ENCODE measurements around the gene SOX6. TPM values are rescaled to one million over a fixed set of nuclear protein-coding genes. Genes with fewer than 3 reads are reported as not detected.

Gene SOX6
- total and polyA plus RNA-seq, 12 donors, result 0.80 to 43.0 (median 21.2) TPM

DNA sequence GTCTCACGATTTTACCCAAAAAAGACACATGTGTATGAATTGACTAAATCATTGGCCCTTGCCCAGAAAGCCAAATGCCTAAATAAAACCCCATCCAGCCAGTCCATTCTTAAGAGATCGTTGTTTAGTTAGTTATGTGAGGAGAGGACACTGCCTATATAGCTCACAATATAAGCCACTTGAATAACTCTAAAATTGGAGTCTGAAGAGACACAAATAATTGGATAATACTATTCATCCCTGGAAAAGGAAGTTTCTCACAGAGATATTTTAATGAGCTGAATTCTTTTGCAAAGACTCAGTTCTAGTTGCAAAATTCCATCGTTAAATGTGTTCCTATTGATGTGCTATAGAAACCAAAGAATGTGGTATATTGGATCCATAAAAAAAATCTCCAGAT, 176.7 kb downstream of the SOX6 start:
- Histone ChIP-seq H3K4me3 (no peak overlapping the region), H3K9me3 (no peaks in the 10 kb centered on the region), H3K36me3 (no peaks in the 10 kb centered on the region), H3K27ac (no peak overlapping the region), H3K27me3 (no peaks in the 10 kb centered on the region), H3K4me1 (peaks cover 0 to 15% (median 0%) of the 10 kb centered on the region in 9 donors)
- no peak for DNase-seq
- no peak for ATAC-seq
- intact Hi-C loops (cut with DNase I), result loop anchor here in 1 of 10 donors (10.0 kb wide), 1 partner anchor 425 kb away; no protein-coding TSS in a partner anchor
- WGBS, 2 donors, result 82 to 86% methylated on average over 3 of the region's 3 CpGs
- TF ChIP-seq, protein P1, sequence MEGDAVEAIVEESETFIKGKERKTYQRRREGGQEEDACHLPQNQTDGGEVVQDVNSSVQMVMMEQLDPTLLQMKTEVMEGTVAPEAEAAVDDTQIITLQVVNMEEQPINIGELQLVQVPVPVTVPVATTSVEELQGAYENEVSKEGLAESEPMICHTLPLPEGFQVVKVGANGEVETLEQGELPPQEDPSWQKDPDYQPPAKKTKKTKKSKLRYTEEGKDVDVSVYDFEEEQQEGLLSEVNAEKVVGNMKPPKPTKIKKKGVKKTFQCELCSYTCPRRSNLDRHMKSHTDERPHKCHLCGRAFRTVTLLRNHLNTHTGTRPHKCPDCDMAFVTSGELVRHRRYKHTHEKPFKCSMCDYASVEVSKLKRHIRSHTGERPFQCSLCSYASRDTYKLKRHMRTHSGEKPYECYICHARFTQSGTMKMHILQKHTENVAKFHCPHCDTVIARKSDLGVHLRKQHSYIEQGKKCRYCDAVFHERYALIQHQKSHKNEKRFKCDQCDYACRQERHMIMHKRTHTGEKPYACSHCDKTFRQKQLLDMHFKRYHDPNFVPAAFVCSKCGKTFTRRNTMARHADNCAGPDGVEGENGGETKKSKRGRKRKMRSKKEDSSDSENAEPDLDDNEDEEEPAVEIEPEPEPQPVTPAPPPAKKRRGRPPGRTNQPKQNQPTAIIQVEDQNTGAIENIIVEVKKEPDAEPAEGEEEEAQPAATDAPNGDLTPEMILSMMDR (IDR thresholded peaks at IDR 0.05), result no peak

DNA sequence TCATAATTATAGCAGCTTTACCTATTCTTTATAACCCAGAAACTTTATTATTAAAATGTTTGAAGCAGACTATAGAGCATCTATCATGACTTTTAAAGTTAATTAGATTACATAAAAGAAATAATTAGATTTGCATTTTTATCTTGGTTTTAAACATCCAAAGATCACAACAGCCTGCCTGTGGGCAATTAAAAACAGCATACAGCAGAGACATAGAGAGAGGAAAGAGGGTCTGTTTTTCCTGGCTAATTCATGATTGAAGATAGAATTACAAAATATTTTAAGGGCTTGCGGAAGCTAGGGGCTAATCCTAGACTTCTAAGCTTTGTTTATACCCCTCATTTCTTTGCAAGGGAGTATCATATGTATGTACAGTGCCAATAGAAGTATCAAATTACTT, 178.1 kb downstream of the SOX6 start:
- H3K4me3 ChIP-seq, result no peak overlapping the region
- H3K36me3 ChIP-seq, result no peaks in the 10 kb centered on the region
- H3K27ac ChIP-seq, result no peak overlapping the region
- ATAC-seq (no peak), DNase-seq (no peak)
- peaks cover 0 to 12% (median 0%) of the 10 kb centered on the region in 9 donors for H3K4me1 ChIP-seq
- H3K9me3 ChIP-seq, result no peaks in the 10 kb centered on the region
- 93 to 96% methylated on average over 1 of the region's 1 CpG for WGBS, 2 donors
- TF ChIP-seq, protein P1 (IDR thresholded peaks at IDR 0.05), result no peak
- H3K27me3 ChIP-seq, result no peaks in the 10 kb centered on the region
- intact Hi-C loops (cut with DNase I), result no loop called here

DNA sequence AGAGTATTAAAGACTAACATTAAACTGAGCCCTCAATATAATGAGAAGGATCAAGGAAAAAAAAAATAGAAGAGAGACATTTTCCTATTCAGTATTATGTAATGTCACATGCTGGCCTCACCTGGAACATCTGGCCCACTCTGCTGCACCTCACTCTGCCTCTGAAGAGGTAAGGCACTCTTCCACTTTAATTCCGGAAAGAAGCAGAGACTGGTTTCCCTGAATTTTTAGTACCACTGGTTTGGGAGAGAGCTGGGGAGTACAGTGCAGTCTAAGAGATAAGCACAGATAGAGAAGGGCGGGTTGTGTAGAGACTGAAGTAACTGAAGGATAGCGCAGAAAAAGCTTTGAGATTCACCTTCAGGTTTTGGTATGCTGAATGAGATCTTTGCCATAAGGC, 178.7 kb downstream of the SOX6 start:
- intact Hi-C loops (cut with DNase I), result no loop called here
- Histone ChIP-seq H3K4me1 (peaks cover 0 to 7% (median 0%) of the 10 kb centered on the region in 9 donors), H3K4me3 (no peak overlapping the region), H3K9me3 (no peaks in the 10 kb centered on the region), H3K36me3 (no peaks in the 10 kb centered on the region), H3K27me3 (no peaks in the 10 kb centered on the region), H3K27ac (no peak overlapping the region)
- DNase-seq, result no peak
- TF ChIP-seq, protein P1 (IDR thresholded peaks at IDR 0.05), result no peak
- WGBS, 2 donors, result 95% methylated on average over 3 of the region's 3 CpGs
- ATAC-seq, result no peak

DNA sequence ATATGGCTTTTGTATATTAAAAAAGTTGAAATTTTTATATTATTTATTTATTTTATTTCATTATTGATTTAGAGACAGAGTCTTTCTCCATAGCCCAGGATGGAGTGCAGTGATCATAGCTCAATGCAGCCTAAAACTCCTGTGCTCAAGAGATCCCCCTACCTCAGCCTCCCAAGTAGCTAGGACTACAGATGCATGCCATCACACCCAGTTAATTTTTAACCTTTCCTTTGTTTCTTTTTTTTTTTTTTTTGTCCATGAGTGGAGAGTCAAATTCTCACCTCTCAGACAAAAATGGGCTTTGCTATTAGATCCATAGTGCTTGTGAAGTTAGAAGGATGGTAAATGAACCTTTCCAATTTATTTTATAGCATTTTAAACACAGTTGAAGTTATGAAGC, 182.5 kb downstream of the SOX6 start:
- Histone ChIP-seq H3K36me3 (no peaks in the 10 kb centered on the region), H3K27me3 (no peaks in the 10 kb centered on the region), H3K4me3 (no peak overlapping the region), H3K9me3 (no peaks in the 10 kb centered on the region), H3K4me1 (peaks cover 0 to 25% (median 10%) of the 10 kb centered on the region in 9 donors), H3K27ac (no peak overlapping the region)
- TF ChIP-seq, protein P1 (IDR thresholded peaks at IDR 0.05), result no peak
- ATAC-seq, result no peak
- DNase-seq, result no peak
- intact Hi-C loops (cut with DNase I), result no loop called here
